HG03045 (cell line): Measurements from ENCODE around the gene CHD6.

ENCODE experiments used
- ATAC-seq: cut with Tn5 transposase; IDR thresholded peaks from one replicate; pipeline ENCODE4 v1.9.1; 2021; ENCODE audit warnings: mild to moderate bottlenecking, moderate library complexity; ENCODE audit not compliant: unreplicated experiment

CHD6 gene

GRCh38 chr20:41508335-41508734, 109.8 kb downstream of the CHD6 start:
- no peak for ATAC-seq

DNA sequence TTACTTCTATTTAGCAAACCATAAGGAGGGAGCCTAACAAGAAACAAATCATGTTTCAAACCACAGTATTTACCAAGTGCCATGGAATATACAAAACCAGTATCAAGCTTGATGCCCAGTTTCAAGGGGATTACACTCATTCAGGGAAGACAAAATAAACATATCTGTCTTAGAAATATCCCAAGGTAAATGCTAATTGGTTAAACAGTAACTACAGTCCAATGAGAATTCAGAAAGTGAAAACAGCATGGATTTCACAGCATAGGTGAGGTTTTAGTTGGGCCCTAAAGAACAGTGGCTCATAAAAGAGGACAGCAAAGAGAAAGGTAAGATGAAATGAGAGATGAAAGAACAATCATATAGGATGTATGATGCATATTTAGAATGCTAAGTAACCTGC, 110.3 kb downstream of the CHD6 start:
- ATAC-seq: no peak

DNA sequence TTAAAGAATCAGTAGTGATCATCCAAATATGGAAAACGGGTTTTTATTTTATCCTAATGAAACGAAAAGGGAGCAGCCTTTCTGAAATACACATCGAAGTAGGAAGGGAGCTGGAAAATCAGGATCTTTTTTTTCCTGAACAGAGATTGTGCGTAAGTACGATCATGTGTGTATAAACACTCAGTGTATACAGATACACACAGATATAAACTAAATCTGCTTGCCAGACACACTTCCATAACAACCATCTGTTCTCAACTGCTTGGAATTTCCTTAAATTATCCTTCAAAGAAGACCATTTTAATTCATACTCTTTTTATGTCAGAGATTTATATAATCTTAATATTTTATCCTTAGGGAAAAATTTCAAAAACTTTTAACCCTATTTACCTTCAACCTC, 110.7 kb downstream of the CHD6 start:
- ATAC-seq: no peak

DNA sequence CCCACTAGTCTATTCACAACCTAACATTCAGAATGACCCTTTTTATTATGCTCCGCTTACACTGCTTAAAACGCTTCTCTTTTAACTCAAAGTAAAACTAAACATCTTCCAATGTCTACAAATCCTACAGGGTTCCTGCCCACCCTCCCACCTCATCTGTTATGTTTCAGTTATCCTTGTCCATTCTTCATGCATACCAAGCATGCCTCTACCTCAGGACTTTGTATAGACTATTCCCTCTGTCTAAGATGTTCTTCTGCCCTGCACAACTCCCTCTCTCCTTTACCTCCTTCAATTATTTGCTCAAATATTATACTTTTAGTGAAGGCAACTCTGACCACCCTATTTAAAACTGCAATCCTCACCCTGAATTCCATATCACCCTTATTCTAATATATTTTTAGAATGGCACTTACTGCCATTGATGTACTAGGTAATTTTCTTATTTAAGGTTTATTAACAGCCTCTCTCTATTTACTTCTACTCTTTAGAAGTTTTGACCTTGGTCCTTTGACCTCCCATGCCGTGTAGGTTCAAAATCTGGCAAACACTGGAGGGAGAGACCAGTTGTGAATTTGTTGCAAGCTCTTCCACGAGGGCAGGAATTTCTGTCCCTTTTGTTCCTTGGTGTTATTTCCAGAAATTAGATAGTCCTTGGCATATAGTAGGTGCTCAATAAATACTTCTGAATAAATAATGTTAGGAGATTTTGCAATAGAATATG, 111.8 kb downstream of the CHD6 start:
- ATAC-seq: no peak

- no peak for ATAC-seq
These were observed 113.0 kb downstream of the CHD6 start for GRCh38 chr20:41505184-41505583.

DNA sequence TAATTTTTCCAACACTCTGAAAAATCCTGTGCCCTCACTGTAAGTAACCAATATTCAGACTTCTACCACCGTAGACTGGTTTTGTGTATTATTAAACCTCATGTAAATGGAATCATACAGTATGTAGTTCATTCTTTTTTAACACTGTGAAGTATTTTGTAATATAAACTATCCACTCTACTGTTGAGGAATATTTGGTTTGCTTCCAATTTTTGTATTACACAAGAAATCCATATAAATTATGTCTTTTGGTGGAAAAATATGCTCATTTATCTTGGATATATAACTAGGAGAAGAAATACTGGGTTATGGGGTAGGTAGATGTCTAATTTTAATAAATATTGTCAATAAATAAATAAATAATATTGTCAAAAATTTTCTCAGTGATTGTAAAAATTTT, 116.8 kb downstream of the CHD6 start:
- ATAC-seq: no peak

- no peak for ATAC-seq
These were observed 118.0 kb downstream of the CHD6 start for GRCh38 chr20:41499961-41500725.

- no peak for ATAC-seq
These were observed 119.1 kb downstream of the CHD6 start for GRCh38 chr20:41499064-41499463.

GRCh38 chr20:41497186-41497895, 120.8 kb downstream of the CHD6 start:
- no peak for ATAC-seq

- no peak for ATAC-seq
These were observed 123.7 kb downstream of the CHD6 start for GRCh38 chr20:41494451-41494850.

- ATAC-seq: no peak
These were observed 134.6 kb downstream of the CHD6 start for GRCh38 chr20:41483553-41483930.

DNA sequence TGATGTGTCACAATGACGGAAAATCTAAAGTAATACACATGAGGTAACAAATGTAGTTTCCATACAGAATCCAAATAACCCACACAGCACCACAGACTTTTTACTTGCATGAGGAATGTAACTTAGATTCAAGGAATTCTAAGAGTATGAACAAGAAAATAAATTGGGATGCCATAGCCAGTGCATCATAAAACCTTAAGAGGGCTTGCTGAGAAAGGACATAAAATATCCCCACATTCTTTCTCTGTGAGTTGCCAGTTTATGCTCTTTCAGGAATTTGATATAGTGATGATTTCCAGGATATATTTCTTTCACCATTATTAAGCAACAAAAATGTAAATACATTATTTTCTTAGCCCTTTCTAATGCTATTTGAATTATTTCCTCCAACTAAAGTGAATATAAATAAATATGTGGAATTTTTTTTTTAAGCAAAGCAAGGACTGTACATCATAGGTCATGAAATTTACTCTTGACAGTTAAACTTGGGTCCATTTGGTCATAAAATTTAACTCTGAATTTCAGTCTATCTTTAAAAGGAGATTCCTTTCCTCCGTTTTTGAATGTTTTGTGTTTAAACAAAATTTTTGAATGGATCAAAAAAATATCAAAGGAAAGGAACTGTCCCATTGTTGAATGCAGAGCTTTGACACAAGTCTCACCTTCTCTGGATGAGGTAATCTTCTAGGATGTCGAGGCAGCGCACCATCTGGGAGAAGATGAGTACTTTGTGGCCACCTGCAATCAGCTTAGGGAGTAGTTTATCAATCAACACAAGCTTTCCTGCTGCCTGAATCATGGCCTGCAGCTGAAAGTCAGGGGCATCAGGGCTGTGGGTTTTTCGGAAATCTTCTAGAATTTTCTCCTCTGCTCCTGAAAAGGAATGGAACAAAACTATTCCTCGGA, 135.3 kb downstream of the CHD6 start:
- ATAC-seq: no peak

DNA sequence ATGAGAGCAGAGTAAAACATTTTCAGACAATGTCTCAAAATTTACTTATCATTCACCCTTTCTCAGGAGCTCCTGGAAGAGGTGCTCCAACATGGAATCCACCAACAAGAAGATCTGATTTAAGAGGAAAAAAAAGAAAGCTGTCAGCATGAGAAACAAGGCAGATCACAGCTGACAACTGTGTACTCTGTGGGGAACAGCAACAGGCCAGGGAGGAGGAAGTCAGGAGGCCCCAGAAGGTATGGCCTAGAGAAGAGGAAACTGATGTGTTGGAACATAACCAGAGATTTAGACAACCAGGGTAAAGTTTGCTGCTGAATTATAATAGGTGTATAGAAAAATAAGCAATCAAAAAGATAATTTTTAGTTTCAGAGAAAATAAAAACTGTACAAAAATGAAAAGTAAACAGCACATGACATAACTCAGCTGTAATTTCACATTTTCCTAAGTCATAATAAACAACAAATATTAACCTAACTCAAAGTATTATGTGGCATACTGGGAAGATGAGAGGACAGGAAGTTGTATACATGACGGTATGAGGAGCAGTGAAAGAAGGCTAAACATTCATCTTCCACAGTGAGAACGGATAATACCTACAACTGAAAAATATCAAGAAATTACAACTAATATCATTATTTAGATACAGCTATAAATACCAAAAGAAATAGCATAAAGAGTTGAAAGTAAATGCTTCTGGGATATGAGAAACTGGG, 138.0 kb downstream of the CHD6 start:
- no peak for ATAC-seq

DNA sequence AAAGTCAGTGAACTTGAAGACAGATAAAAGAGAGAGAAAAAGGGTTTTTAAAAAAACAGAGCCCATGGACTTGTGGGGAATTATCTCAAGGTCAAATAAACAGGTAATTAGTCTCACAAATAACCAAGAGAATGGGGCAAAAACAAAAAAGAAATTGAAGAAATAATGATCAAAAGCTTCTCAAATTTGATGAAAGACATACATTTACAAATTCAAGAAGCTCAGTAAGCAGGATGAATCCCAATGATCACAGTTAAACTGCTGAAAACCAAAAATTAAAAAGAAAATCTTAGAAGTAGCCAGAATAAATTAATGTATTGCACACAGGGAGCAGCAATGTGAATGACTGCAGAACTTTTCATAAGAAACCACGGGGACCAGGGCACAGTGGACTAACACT, 139.1 kb downstream of the CHD6 start:
- ATAC-seq: no peak

- no peak for ATAC-seq
These were observed 140.2 kb downstream of the CHD6 start for GRCh38 chr20:41478026-41478425.

DNA sequence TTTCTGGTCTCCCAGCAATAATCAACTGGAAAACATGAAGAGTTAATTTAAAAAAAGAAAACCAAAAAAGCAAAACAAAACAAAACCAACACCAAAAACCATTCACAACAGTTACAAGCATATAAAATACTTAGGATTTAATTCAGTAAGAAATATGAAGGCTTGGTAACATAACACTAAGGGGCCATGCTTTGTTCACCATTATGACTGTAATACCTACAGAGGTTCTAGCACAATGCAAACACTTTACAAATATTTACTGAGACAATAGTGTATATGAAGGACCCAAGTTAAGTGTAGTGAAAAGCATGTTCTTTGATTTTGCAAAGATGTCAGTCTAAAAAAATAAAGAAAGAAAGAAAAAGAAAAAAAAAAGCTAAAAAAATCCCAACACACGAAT, 141.7 kb downstream of the CHD6 start:
- ATAC-seq: no peak

- ATAC-seq: no peak
These were observed 142.2 kb downstream of the CHD6 start for GRCh38 chr20:41476013-41476441.

- ATAC-seq: no peak
These were observed 142.7 kb downstream of the CHD6 start for GRCh38 chr20:41475503-41475902.

DNA sequence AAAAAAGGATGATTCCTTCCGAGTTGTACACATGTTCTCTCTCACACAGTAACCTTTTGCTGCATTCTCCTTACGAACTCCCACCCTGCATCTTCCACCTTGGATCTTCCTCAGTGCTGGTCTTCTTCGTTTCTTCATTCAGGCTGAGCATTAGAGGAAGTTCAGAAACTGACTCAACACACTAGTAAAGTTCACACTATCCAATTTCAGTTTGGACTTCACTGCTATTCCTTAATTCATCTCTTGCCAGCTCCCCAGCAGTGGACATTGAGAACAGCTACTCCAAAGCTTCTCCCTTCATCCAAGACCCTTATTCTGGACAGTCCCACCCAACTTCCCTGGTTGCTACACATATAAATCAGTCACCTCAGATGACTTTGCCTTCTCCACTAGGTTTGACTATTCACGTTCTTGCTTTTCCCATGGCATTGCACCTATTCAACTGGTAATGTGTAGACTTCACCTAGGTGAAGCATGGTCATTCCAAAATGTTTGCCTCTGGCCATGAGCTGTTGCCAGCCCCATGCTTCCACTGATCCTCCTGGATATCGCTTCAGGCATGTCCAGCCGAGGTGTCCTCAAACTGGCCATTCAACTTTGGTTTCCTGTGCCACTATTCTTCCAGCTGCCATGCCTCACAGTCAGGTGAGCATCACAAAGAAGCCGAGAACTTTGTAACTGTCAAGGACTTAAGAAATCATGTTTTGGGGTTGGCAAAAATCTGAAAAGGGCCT, 147.6 kb downstream of the CHD6 start:
- ATAC-seq: no peak

DNA sequence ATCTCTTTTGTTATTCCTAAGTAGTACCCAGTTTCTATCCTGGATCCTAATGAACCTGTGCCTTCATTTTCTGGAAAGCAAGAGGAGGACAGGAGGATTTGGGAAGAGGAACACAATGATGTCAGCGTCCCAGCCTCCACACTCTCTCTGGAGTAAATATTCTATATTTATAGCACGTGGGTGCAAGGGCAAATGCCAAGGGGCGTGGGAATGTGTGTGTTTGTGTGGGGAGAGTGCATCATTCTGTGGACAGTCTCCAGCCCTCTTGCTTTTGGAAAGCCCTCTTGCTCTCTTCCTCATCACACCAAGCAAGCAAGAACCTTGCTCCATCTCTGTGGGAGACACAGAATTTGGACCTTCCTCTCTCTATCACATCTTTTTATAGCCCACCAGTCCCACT, 148.3 kb downstream of the CHD6 start:
- ATAC-seq: no peak
